GM19240 (cell line): Measurements from ENCODE around the gene PBX4.
A peak's percentile ranks its signal among the peaks of the same experiment; 100 is the strongest.

ENCODE experiments used
- DNase-seq: peaks from one replicate; pipeline ENCODE4 v3.0.0; 2011; ENCODE audit warnings: low spot score; ENCODE audit not compliant: insufficient read length

PBX4 gene

DNA sequence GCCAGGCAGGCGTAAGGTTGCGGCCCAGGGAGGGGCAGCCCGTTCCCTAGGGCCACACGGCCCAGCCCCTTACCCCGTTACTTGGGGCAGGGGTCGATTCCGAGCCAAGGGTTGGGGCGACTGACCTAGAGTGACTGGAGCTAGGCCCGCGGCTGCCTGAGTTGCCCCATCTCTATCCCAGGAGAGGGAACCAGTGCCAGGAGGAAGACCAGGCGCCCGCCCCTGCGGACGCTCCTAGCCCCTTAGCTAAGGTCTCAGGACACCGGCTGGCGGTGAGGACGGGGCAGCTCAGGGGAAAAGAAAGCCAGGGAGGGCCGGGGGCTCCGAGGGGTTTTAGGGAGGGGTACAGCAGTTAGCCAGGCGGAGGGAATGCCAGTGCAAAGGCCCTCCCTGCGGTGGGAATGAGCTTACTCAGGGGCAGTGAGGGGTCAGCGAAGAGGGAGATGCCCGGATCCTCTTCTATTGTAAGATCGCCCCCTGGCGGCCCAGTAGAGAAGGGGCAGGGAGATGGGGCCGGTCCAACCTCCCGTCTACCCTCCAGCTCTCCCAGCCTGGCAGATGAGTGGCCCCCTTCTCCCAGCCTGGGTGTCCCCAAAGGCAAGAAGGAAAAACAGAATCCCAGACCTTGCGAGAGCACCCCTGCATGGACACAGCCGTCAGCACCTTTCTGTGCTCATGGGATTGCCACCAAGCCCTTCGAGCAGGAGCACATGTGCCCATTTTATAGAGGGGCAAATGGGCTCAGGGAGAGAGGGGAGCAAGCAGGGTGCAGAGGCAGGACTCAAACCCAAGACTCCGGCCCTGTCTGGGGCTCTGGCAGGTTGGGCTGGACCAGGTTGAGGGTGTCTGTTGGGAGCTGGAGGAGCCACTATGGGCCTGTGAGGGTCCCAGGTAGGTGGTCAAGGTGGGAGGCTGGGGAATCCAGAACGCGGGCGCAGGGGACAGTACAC is 64.1 kb downstream of the PBX4 start:
- DNase-seq: peak; percentile 70

DNA sequence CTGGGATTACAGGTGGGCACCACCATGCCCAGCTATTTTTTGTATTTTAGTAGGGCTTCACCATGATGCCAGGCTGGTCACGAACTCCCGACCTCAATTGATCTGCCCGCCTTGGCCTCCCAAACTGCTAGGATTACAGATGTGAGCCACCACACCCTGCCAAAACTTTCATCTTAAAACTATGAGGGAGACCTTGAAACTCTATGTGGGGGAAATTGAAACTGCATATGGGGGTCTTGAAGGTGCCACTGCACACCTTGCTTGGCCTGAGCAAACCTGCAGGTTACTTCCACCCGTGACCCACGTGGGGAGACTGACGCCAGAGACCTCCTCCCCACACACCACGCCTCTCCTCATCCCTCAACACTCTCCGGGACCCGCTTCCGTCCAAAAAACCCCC is 64.8 kb downstream of the PBX4 start:
- DNase-seq: no peak

GRCh38 chr19:19552798-19553197 is 65.7 kb downstream of the PBX4 start:
- peak; percentile 60 for DNase-seq

GRCh38 chr19:19551853-19552192 is 66.7 kb downstream of the PBX4 start:
- DNase-seq: no peak

DNA sequence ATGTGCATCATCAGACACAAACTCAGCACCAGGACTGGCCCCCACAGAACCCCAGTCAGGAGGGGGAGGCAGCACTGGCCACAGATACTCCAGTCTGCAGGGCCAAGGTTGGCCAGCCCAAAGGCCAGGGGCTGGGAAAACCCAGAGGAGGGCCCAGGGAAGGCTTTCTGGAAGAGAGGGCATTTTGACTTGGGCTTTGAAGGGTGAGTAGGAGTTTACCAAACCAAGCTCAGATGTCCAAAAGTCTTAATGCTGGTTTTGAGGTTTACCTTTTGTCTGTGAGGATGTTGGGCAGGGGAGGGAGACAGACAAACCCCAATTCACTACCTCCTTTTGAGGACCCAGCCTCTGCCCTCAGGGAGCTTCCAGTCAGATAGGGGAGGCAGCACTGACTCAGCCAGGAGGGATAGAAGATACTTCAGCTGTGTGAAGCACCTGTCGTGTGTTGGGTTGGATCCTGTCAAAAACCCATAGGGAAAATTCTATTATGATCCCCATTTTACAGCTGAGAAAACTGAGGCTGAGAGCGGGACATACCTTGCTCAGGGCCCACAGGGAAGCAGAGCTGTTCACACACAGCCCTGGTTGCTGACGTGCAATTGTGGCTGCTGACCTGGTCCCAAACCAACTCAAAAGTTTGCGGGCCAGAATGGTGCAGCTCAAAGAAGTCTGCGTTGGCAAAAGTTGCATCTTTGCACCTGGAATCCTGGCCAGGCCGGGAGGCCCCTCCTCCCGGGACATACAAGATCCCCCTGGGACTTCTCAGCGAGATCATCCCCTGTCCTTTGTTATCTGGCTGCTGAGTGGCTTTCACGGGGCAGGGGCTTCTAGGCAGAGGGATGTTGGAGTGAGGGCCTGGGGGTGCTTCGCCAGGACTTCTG is 67.3 kb downstream of the PBX4 start:
- no peak for DNase-seq

DNA sequence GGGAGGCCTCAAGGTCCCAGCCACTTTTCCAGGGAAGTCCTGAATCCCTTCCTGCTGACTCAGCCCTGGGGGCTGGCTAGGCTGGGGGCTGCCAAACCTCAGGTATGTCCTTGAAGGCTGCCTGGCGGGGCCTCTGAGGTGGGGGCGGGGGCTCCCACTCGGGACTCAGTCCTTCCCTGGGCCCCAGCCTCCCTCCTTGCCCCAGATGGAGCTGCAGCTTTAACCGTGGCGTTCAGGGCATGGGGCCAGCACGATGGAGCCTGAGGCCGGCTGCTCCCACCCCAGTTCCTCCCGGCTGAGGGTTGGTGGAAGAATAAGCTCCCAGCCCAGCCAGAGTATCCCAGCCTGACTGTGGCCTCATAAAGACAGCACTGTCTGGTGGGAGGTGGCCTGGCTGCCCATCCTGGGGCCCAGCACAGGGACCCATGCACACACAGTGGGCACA is 68.0 kb downstream of the PBX4 start:
- no peak for DNase-seq

DNA sequence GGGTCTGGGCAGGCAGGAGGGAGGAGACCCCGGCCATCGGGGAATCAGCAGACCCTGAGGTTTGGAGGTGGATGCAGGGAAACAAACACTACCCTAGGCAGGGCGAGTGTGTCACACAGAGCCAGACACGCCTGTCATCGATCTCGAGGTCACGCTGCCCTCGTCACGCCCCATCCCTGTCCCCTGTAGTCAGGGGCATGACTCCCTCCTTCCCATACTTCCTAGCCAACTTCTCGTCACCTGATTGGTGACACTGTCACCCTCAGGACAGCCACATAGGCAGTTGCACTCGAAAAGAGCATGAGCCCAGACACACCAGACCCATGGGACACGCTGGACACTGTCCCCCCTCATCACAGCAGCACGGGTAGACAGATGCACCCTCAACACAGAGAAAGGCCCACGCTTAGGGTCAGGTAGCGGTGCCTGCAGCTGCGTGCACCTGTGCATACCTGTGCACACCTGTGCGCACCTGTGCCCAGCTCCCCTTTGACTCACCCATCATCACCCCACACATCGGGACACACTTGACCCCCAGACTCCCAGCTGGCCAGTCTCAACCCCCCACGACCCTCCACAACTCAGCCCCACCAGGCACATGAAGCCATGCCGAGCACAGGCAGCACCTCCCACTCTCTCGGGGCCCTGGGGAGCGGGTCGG is 68.6 kb downstream of the PBX4 start:
- DNase-seq: no peak

GRCh38 chr19:19548915-19549759 is 69.3 kb downstream of the PBX4 start:
- no peak for DNase-seq

- no peak for DNase-seq
Observed at GRCh38 chr19:19547674-19548336, 70.7 kb downstream of the PBX4 start.

GRCh38 chr19:19546751-19547162 is 71.7 kb downstream of the PBX4 start:
- DNase-seq: no peak

- no peak for DNase-seq
Observed at GRCh38 chr19:19545707-19546106, 72.8 kb downstream of the PBX4 start.

DNA sequence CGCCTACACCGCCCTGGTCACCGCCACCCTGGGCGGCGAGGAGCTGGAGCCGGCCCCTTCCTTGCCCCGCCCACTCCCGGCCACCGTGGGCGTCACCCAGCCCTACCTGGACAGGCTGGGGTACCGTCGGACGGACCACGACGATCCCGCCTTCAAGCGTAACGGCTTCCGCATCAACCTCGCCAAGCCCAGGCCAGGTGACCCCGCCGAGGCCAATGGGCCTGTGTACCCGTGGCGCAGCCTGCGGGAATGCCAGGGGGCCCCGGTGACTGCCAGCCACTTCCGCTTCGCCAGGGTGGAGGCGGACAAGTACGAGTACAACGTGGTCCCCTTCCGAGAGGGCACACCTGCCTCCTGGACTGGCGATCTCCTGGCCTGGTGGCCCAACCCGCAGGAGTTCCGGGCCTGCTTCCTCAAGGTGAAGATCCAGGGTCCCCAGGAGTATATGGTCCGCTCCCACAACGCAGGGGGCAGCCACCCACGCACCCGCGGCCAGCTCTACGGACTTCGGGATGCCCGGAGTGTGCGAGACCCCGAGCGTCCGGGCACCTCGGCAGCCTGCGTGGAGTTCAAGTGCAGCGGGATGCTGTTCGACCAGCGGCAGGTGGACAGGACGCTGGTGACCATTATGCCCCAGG is 73.4 kb downstream of the PBX4 start:
- no peak for DNase-seq

DNA sequence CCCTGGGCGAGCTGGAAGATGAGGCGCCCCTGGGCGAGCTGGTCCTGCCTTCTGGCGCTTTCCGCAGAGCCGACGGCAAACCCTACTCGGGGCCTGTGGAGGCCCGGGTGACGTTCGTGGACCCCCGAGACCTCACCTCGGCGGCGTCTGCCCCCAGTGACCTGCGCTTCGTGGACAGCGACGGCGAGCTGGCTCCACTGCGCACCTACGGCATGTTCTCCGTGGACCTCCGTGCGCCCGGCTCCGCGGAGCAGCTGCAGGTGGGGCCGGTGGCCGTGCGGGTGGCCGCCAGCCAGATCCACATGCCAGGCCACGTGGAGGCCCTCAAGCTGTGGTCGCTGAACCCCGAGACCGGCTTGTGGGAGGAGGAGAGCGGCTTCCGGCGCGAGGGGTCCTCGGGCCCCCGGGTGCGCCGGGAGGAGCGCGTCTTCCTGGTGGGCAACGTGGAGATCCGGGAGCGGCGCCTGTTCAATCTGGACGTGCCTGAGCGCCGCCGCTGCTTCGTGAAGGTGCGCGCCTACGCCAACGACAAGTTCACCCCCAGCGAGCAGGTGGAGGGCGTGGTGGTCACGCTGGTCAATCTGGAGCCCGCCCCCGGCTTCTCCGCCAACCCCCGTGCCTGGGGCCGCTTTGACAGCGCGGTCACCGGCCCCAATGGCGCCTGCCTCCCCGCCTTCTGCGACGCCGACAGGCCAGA is 74.1 kb downstream of the PBX4 start:
- no peak for DNase-seq

DNA sequence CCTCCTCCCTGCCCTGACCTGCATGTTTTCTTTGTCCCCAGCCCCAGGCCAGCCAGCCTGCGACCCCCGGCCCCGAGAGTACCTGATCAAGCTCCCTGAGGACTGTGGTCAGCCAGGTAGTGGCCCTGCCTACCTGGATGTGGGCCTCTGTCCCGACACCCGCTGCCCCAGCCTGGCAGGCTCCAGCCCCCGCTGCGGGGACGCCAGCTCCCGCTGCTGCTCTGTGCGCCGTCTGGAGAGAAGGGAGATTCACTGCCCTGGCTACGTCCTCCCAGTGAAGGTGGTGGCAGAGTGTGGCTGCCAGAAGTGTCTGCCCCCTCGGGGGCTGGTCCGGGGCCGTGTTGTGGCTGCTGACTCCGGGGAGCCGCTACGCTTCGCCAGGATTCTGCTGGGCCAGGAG is 74.8 kb downstream of the PBX4 start:
- no peak for DNase-seq

- no peak for DNase-seq
Observed at GRCh38 chr19:19543101-19543500, 75.4 kb downstream of the PBX4 start.

DNA sequence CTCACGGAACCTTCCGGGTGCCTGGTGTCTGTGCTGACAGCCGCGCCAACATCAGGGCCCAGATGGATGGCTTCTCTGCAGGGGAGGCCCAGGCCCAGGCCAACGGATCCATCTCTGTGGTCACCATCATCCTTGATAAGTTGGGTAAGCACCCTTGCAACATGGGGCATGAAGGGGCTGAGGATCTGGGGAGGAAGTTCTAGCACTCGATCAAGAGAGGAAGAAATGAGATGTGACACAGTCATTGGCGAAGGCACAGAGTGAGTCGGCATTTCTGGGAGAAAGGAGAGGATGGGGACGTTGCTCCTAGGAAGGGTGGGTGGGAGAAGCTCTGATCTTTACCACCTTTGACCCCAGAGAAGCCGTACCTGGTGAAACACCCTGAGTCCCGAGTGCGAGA is 76.0 kb downstream of the PBX4 start:
- DNase-seq: no peak

DNA sequence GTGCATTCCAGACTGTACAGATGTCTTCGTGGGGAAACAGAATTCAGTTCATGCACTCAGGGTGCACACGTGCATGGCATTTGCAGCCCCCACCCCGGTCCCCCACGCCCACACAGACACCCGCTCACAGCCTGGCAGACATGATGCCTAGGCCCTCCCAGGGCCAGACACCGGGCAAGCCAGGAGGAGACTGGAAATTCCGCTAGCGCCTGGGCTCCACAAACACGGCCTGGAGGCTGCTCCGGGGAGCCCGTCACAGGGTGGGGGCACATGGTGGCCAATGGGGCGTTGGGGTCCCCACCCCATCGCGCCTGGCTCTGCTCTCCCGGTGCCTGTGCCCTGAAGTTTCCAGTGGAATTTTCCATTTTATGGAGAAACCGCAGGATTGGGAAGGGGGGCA is 76.9 kb downstream of the PBX4 start:
- no peak for DNase-seq

DNA sequence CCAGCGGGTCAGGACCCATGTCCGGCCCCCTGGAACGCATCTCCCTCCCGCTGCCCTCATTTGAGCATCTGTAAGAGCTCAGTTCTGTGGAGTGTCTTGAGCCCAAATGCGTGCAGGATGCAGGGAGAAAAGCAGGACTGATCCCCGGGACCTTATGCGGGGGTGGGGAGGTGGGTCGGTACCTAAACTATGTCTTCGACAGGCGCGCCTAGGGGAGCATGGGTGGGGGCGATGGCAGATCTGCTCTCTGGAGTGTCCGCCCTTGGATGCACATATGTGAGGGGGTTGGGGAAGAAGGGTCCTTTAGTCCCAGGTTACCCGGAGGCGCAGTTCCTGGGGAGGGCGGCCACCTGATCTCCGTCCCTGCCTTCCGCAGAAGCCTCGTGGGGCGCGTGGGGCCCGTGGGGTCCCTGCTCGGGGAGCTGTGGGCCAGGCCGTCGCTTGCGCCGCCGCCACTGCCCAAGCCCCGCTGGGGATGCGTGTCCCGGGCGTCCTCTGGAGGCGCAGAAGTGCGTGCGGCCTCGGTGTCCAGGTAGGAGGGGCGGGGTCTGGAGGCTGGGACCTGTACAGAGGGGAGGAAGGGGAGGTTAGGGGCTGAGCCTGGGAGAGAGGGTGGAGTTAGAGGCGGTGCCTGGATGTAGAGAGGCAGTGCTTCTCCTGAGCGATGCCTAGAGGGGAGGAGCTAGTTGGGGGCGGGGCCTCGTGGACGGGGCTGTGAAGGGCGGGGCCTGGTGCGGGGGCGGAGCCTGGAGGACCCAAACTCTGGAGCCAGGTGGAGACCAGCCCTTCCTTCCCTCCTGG is 77.6 kb downstream of the PBX4 start:
- DNase-seq: peak; percentile 69
